GM18868 (cell line): ENCODE results near the gene CA12.

Source experiments
- ATAC-seq: cut with Tn5 transposase; IDR thresholded peaks from one replicate; pipeline ENCODE4 v1.9.1; 2021; ENCODE audit warnings: mild to moderate bottlenecking, moderate library complexity; ENCODE audit not compliant: unreplicated experiment

Gene CA12

GRCh38 chr15:63402498-63403253 is 21.0 kb upstream of the CA12 start:
- ATAC-seq = no peak

- ATAC-seq = no peak
These were observed 20.3 kb upstream of the CA12 start for GRCh38 chr15:63401714-63402497.

- ATAC-seq = no peak
These were observed 19.4 kb upstream of the CA12 start for GRCh38 chr15:63401078-63401477.

- ATAC-seq = no peak
These were observed 16.8 kb upstream of the CA12 start for GRCh38 chr15:63398456-63398855.

GRCh38 chr15:63396152-63396928 is 14.7 kb upstream of the CA12 start:
- ATAC-seq = no peak

- ATAC-seq = no peak
These were observed 14.1 kb upstream of the CA12 start for GRCh38 chr15:63395730-63396151.

- no peak for ATAC-seq
These were observed 10.8 kb upstream of the CA12 start for GRCh38 chr15:63392361-63393009.

GRCh38 chr15:63391669-63392360 is 10.2 kb upstream of the CA12 start:
- ATAC-seq = no peak

- no peak for ATAC-seq
These were observed 9.0 kb upstream of the CA12 start for GRCh38 chr15:63390689-63391088.

- ATAC-seq = no peak
These were observed 8.4 kb upstream of the CA12 start for GRCh38 chr15:63389902-63390670.

- ATAC-seq = no peak
These were observed 6.9 kb upstream of the CA12 start for GRCh38 chr15:63388511-63388910.

GRCh38 chr15:63387748-63388493 is 6.3 kb upstream of the CA12 start:
- no peak for ATAC-seq

- ATAC-seq = no peak
These were observed 4.4 kb upstream of the CA12 start for GRCh38 chr15:63385911-63386531.

- no peak for ATAC-seq
These were observed 3.3 kb upstream of the CA12 start for GRCh38 chr15:63384906-63385305.

GRCh38 chr15:63382966-63383710 is 1.5 kb upstream of the CA12 start:
- ATAC-seq = no peak

- ATAC-seq = no peak
These were observed 801 bp downstream of the CA12 start for GRCh38 chr15:63380808-63381282.

- no peak for ATAC-seq
These were observed 1.4 kb downstream of the CA12 start for GRCh38 chr15:63380151-63380807.
